HG03045 (cell line): ENCODE data around the gene EIF3B.
"Not testable (repeated sequence)": the region's sequence is repeated elsewhere in the genome, so short reads cannot be mapped to it uniquely, and the experiment has no call there.

ENCODE experiments used
- ATAC-seq: cut with Tn5 transposase; IDR thresholded peaks from one replicate; pipeline ENCODE4 v1.9.1; 2021; ENCODE audit warnings: mild to moderate bottlenecking, moderate library complexity; ENCODE audit not compliant: unreplicated experiment

EIF3B gene

GRCh38 chr7:2354186-2354938 is at the start of gene EIF3B:
Gene EIF3B, plus strand, starts transcription at chr7:2354827. Its CDS starts 95 bp downstream, at chr7:2354922.
- peak; percentile 76 for ATAC-seq

GRCh38 chr7:2305258-2305657 is 49.4 kb upstream of the EIF3B start:
- not testable (repeated sequence) for ATAC-seq

GRCh38 chr7:2306688-2307087 is 47.9 kb upstream of the EIF3B start:
- no peak for ATAC-seq

GRCh38 chr7:2307690-2308107 is 46.9 kb upstream of the EIF3B start:
- ATAC-seq: peak; percentile 49

GRCh38 chr7:2309889-2310331 is 44.7 kb upstream of the EIF3B start:
- no peak for ATAC-seq

- ATAC-seq: no peak
These were observed 42.2 kb upstream of the EIF3B start for GRCh38 chr7:2312267-2312929.

GRCh38 chr7:2313450-2314208 is 41.0 kb upstream of the EIF3B start:
- peak; percentile 17 for ATAC-seq

- ATAC-seq: peak; percentile 74
These were observed 40.2 kb upstream of the EIF3B start, which contains the start of gene SNX8 for GRCh38 chr7:2314209-2314955. Gene SNX8, minus strand, starts transcription at chr7:2314441. Its CDS starts 20 bp downstream, at chr7:2314421.

- not testable (repeated sequence) for ATAC-seq
These were observed 39.6 kb upstream of the EIF3B start for GRCh38 chr7:2314956-2315530.

GRCh38 chr7:2315787-2316186 is 38.8 kb upstream of the EIF3B start:
- ATAC-seq: no peak

- ATAC-seq: no peak
These were observed 38.0 kb upstream of the EIF3B start for GRCh38 chr7:2316578-2316977.

GRCh38 chr7:2317556-2318293 is 36.9 kb upstream of the EIF3B start:
- ATAC-seq: no peak

GRCh38 chr7:2321020-2321419 is 33.6 kb upstream of the EIF3B start:
- no peak for ATAC-seq

GRCh38 chr7:2325162-2325561 is 29.5 kb upstream of the EIF3B start:
- ATAC-seq: no peak

- ATAC-seq: no peak
These were observed 27.7 kb upstream of the EIF3B start for GRCh38 chr7:2326951-2327350.

- no peak for ATAC-seq
These were observed 24.1 kb upstream of the EIF3B start for GRCh38 chr7:2330493-2330892.

GRCh38 chr7:2331707-2332106 is 22.9 kb upstream of the EIF3B start:
- no peak for ATAC-seq

GRCh38 chr7:2332606-2333231 is 21.9 kb upstream of the EIF3B start:
- not testable (repeated sequence) for ATAC-seq

GRCh38 chr7:2336626-2337299 is 17.9 kb upstream of the EIF3B start:
- ATAC-seq: no peak
